GM23338 (cell line): ENCODE data around the gene CCN6. TPM values are rescaled to one million over a fixed set of nuclear protein-coding genes. Genes with fewer than 3 reads are reported as not detected.

Source experiments
- ATAC-seq: fragments of 200-7000 bp; cut with Tn5 transposase; 3 replicates; pipeline ENCODE4 v1.9.1; 2020
- DNase-seq: peaks from one replicate; pipeline ENCODE4 v3.0.0-alpha.2; 2015; ENCODE audit warnings: low spot score
- H2AFZ ChIP-seq: fragments of 200-600 bp; sonication (generic); 2 replicates; pipeline ENCODE4 v1.8.0; 2016; ENCODE audit warnings: antibody characterized with exemption, mild to moderate bottlenecking, moderate library complexity
- H3F3A ChIP-seq: fragments of 200-600 bp; sonication (generic); replicated peaks from 2 replicates; pipeline ENCODE4 v1.8.0; 2017; ENCODE audit warnings: antibody characterized with exemption, mixed run types, low read depth
- H3K27ac ChIP-seq: fragments of 200-600 bp; sonication (generic); 2 replicates; pipeline ENCODE4 v1.6.1; 2016; ENCODE audit warnings: low read depth
- H3K27me3 ChIP-seq: fragments of 200-600 bp; sonication (generic); 2 replicates; pipeline ENCODE4 v1.8.0; 2016; ENCODE audit warnings: mild to moderate bottlenecking, mixed run types, moderate library complexity; ENCODE audit not compliant: insufficient read depth
- H3K36me3 ChIP-seq: fragments of 200-600 bp; sonication (generic); 2 replicates; pipeline ENCODE4 v1.8.0; 2016; ENCODE audit warnings: mild to moderate bottlenecking; ENCODE audit not compliant: insufficient read depth
- H3K4me1 ChIP-seq: fragments of 200-600 bp; sonication (generic); 2 replicates; pipeline ENCODE4 v1.8.0; 2016; ENCODE audit warnings: mild to moderate bottlenecking, moderate library complexity; ENCODE audit not compliant: insufficient read depth
- H3K4me2 ChIP-seq: fragments of 200-600 bp; sonication (generic); 2 replicates; pipeline ENCODE4 v1.7.1; 2017; ENCODE audit warnings: mixed run types
- H3K4me3 ChIP-seq: fragments of 200-600 bp; sonication (generic); 2 replicates; pipeline ENCODE4 v1.6.1; 2016; ENCODE audit warnings: mixed run types
- H3K79me2 ChIP-seq: fragments of 200-600 bp; sonication (generic); replicated peaks from 2 replicates; pipeline ENCODE4 v1.8.0; 2017; ENCODE audit warnings: mild to moderate bottlenecking; ENCODE audit not compliant: insufficient read depth
- H3K9me2 ChIP-seq: fragments of 200-600 bp; sonication (generic); 2 replicates; pipeline ENCODE4 v1.8.0; 2017; ENCODE audit not compliant: insufficient read depth
- H4K20me1 ChIP-seq: fragments of 200-600 bp; sonication (generic); replicated peaks from 2 replicates; pipeline ENCODE4 v1.8.0; 2017; ENCODE audit warnings: mild to moderate bottlenecking; ENCODE audit not compliant: insufficient read depth
- H3K27ac Mint-ChIP-seq: 2 replicates; pipeline ENCODE4 v1.8.0; 2020; ENCODE audit warnings: inconsistent platforms, mild to moderate bottlenecking, moderate library complexity, mixed read lengths
- H3K27me3 Mint-ChIP-seq: 3 replicates; pipeline ENCODE4 v1.8.0; 2022; ENCODE audit warnings: low read depth, mild to moderate bottlenecking, moderate library complexity, mixed read lengths, inconsistent platforms; ENCODE audit not compliant: insufficient read depth, poor library complexity
- H3K36me3 Mint-ChIP-seq: 3 replicates; pipeline ENCODE4 v1.8.0; 2021; ENCODE audit warnings: low read depth, mild to moderate bottlenecking, inconsistent platforms, moderate library complexity, mixed read lengths
- H3K4me1 Mint-ChIP-seq: 3 replicates; pipeline ENCODE4 v1.8.0; 2020; ENCODE audit warnings: mild to moderate bottlenecking, inconsistent platforms, mixed read lengths
- H3K4me3 Mint-ChIP-seq: 3 replicates; pipeline ENCODE4 v1.8.0; 2021; ENCODE audit warnings: moderate library complexity, mild to moderate bottlenecking, inconsistent platforms, mixed read lengths
- H3K9me3 Mint-ChIP-seq: 3 replicates; pipeline ENCODE4 v1.8.0; 2020; ENCODE audit warnings: moderate library complexity, mild to moderate bottlenecking, inconsistent platforms, mixed read lengths
- CREB1 ChIP-seq: fragments of 250-450 bp; sonication (Bioruptor Pico); IDR thresholded peaks from 2 replicates; pipeline ENCODE4 v1.5.0; 2020; ENCODE audit warnings: low read depth, mild to moderate bottlenecking, moderate library complexity
- ETS1 ChIP-seq: IDR thresholded peaks from 2 replicates; pipeline ENCODE4 v1.6.1; 2016; ENCODE audit warnings: antibody characterized with exemption
- EZH2 ChIP-seq: fragments of 200-600 bp; sonication (generic); IDR thresholded peaks from one replicate; pipeline ENCODE4 v1.8.0; 2017; ENCODE audit warnings: antibody characterized with exemption, mild to moderate bottlenecking, low read depth; ENCODE audit not compliant: unreplicated experiment
- EZH2phosphoT487 ChIP-seq: fragments of 200-600 bp; sonication (generic); IDR thresholded peaks from one replicate; pipeline ENCODE4 v1.8.1; 2018; ENCODE audit warnings: antibody characterized with exemption; ENCODE audit not compliant: unreplicated experiment
- JUNB ChIP-seq: IDR thresholded peaks from one replicate; pipeline ENCODE4 v1.6.1; 2016; ENCODE audit warnings: antibody characterized with exemption; ENCODE audit not compliant: unreplicated experiment
- NANOG ChIP-seq: IDR thresholded peaks from 2 replicates; pipeline ENCODE4 v1.6.1; 2016; ENCODE audit warnings: antibody characterized with exemption, borderline replicate concordance
- POLR2AphosphoS5 ChIP-seq: IDR thresholded peaks from 2 replicates; pipeline ENCODE4 v1.6.1; 2016; ENCODE audit warnings: antibody characterized with exemption, low read depth
- STAT1 ChIP-seq: IDR thresholded peaks from one replicate; pipeline ENCODE4 v1.6.1; 2016; ENCODE audit warnings: antibody characterized with exemption; ENCODE audit not compliant: unreplicated experiment
- ZNF114 ChIP-seq: fragments of 250-450 bp; sonication (Bioruptor Pico); IDR thresholded peaks from 2 replicates; pipeline ENCODE4 v1.5.0; 2020; ENCODE audit warnings: mild to moderate bottlenecking, moderate library complexity
- ZNF331 ChIP-seq: fragments of 250-450 bp; sonication (Bioruptor Pico); IDR thresholded peaks from 2 replicates; pipeline ENCODE4 v1.5.0; 2020; ENCODE audit warnings: low read depth, mild to moderate bottlenecking, moderate library complexity
- polyA plus RNA-seq: library from polyadenylated mRNA; unstranded; fragments of >200 nt; fragmentation: Nextera tagmentation; extraction: Ambion mirVana; gene quantifications from 2 replicates; pipeline ENCODE4 v1.2.1, GENCODE V29; 2016
- total RNA-seq: library from RNA; depleted of rRNA; stranded (reverse); fragments of >200 nt; shearing (Covaris generic); gene quantifications from 2 replicates; pipeline ENCODE4 v1.2.3, GENCODE V29; 2014
- TF ChIP-seq, protein P1 (sequence below): IDR thresholded peaks from one replicate; pipeline ENCODE4 v1.6.1; 2018; ENCODE audit warnings: antibody characterized with exemption; ENCODE audit not compliant: unreplicated experiment
- TF ChIP-seq, protein P2 (sequence below): fragments of 250-450 bp; sonication (Bioruptor Pico); IDR thresholded peaks from 2 replicates; pipeline ENCODE4 v1.5.0; 2020; ENCODE audit warnings: mild to moderate bottlenecking, moderate library complexity
- TF ChIP-seq, protein P3 (sequence below), 2 experiments: fragments of 200-600 bp in 1 of 2; sonication (generic) in 1 of 2; conservative IDR thresholded peaks; 2 replicates each; pipeline versions ENCODE4 v1.5.1 to v1.6.1; 2016 to 2017; ENCODE audit warnings: antibody characterized with exemption in 2 of 2, low read depth in 2 of 2, mild to moderate bottlenecking in 2 of 2, moderate library complexity in 1 of 2

CCN6 gene
- total and polyA plus RNA-seq, 2 experiments from 2014 or later: 0.65 TPM; not detected in 1

- no peaks in the 10 kb centered on the region for H4K20me1 ChIP-seq
- H3K9me3 Mint-ChIP-seq: no peaks in the 10 kb centered on the region
- ATAC-seq (no peak), DNase-seq (no peak)
- no peak overlapping the region for H3K27ac Mint-ChIP-seq
- no peaks in the 10 kb centered on the region for H3F3A ChIP-seq
- H3K4me1 ChIP-seq: no peaks in the 10 kb centered on the region
- no peaks in the 10 kb centered on the region for H3K79me2 ChIP-seq
- H3K36me3 Mint-ChIP-seq: no peaks in the 10 kb centered on the region
- no peaks in the 10 kb centered on the region for H3K27me3 ChIP-seq
- no peaks in the 10 kb centered on the region for H3K27me3 Mint-ChIP-seq
- no peaks in the 10 kb centered on the region for H3K4me1 Mint-ChIP-seq
- no peaks in the 10 kb centered on the region for H3K36me3 ChIP-seq
- no peak overlapping the region for H3K4me3 Mint-ChIP-seq
- no peak overlapping the region for H2AFZ ChIP-seq
- no peak overlapping the region for H3K4me3 ChIP-seq
- no peak overlapping the region for H3K27ac ChIP-seq
- TF ChIP-seq, protein P1, sequence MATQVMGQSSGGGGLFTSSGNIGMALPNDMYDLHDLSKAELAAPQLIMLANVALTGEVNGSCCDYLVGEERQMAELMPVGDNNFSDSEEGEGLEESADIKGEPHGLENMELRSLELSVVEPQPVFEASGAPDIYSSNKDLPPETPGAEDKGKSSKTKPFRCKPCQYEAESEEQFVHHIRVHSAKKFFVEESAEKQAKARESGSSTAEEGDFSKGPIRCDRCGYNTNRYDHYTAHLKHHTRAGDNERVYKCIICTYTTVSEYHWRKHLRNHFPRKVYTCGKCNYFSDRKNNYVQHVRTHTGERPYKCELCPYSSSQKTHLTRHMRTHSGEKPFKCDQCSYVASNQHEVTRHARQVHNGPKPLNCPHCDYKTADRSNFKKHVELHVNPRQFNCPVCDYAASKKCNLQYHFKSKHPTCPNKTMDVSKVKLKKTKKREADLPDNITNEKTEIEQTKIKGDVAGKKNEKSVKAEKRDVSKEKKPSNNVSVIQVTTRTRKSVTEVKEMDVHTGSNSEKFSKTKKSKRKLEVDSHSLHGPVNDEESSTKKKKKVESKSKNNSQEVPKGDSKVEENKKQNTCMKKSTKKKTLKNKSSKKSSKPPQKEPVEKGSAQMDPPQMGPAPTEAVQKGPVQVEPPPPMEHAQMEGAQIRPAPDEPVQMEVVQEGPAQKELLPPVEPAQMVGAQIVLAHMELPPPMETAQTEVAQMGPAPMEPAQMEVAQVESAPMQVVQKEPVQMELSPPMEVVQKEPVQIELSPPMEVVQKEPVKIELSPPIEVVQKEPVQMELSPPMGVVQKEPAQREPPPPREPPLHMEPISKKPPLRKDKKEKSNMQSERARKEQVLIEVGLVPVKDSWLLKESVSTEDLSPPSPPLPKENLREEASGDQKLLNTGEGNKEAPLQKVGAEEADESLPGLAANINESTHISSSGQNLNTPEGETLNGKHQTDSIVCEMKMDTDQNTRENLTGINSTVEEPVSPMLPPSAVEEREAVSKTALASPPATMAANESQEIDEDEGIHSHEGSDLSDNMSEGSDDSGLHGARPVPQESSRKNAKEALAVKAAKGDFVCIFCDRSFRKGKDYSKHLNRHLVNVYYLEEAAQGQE: no peak
- TF ChIP-seq POLR2AphosphoS5: no peak
- no peak for TF ChIP-seq ZNF114 (CRISPR knock-in tag)
- TF ChIP-seq ZNF331 (CRISPR knock-in tag): no peak
- TF ChIP-seq, protein P2, sequence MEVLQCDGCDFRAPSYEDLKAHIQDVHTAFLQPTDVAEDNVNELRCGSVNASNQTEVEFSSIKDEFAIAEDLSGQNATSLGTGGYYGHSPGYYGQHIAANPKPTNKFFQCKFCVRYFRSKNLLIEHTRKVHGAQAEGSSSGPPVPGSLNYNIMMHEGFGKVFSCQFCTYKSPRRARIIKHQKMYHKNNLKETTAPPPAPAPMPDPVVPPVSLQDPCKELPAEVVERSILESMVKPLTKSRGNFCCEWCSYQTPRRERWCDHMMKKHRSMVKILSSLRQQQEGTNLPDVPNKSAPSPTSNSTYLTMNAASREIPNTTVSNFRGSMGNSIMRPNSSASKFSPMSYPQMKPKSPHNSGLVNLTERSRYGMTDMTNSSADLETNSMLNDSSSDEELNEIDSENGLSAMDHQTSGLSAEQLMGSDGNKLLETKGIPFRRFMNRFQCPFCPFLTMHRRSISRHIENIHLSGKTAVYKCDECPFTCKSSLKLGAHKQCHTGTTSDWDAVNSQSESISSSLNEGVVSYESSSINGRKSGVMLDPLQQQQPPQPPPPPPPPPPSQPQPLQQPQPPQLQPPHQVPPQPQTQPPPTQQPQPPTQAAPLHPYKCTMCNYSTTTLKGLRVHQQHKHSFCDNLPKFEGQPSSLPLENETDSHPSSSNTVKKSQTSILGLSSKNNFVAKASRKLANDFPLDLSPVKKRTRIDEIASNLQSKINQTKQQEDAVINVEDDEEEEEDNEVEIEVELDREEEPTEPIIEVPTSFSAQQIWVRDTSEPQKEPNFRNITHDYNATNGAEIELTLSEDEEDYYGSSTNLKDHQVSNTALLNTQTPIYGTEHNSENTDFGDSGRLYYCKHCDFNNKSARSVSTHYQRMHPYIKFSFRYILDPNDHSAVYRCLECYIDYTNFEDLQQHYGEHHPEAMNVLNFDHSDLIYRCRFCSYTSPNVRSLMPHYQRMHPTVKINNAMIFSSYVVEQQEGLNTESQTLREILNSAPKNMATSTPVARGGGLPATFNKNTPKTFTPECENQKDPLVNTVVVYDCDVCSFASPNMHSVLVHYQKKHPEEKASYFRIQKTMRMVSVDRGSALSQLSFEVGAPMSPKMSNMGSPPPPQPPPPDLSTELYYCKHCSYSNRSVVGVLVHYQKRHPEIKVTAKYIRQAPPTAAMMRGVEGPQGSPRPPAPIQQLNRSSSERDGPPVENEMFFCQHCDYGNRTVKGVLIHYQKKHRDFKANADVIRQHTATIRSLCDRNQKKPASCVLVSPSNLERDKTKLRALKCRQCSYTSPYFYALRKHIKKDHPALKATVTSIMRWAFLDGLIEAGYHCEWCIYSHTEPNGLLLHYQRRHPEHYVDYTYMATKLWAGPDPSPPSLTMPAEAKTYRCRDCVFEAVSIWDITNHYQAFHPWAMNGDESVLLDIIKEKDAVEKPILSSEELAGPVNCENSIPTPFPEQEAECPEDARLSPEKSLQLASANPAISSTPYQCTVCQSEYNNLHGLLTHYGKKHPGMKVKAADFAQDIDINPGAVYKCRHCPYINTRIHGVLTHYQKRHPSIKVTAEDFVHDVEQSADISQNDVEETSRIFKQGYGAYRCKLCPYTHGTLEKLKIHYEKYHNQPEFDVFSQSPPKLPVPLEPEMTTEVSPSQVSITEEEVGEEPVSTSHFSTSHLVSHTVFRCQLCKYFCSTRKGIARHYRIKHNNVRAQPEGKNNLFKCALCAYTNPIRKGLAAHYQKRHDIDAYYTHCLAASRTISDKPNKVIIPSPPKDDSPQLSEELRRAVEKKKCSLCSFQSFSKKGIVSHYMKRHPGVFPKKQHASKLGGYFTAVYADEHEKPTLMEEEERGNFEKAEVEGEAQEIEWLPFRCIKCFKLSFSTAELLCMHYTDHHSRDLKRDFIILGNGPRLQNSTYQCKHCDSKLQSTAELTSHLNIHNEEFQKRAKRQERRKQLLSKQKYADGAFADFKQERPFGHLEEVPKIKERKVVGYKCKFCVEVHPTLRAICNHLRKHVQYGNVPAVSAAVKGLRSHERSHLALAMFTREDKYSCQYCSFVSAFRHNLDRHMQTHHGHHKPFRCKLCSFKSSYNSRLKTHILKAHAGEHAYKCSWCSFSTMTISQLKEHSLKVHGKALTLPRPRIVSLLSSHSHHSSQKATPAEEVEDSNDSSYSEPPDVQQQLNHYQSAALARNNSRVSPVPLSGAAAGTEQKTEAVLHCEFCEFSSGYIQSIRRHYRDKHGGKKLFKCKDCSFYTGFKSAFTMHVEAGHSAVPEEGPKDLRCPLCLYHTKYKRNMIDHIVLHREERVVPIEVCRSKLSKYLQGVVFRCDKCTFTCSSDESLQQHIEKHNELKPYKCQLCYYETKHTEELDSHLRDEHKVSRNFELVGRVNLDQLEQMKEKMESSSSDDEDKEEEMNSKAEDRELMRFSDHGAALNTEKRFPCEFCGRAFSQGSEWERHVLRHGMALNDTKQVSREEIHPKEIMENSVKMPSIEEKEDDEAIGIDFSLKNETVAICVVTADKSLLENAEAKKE: no peak
- no peak for TF ChIP-seq STAT1
- TF ChIP-seq, protein P3, sequence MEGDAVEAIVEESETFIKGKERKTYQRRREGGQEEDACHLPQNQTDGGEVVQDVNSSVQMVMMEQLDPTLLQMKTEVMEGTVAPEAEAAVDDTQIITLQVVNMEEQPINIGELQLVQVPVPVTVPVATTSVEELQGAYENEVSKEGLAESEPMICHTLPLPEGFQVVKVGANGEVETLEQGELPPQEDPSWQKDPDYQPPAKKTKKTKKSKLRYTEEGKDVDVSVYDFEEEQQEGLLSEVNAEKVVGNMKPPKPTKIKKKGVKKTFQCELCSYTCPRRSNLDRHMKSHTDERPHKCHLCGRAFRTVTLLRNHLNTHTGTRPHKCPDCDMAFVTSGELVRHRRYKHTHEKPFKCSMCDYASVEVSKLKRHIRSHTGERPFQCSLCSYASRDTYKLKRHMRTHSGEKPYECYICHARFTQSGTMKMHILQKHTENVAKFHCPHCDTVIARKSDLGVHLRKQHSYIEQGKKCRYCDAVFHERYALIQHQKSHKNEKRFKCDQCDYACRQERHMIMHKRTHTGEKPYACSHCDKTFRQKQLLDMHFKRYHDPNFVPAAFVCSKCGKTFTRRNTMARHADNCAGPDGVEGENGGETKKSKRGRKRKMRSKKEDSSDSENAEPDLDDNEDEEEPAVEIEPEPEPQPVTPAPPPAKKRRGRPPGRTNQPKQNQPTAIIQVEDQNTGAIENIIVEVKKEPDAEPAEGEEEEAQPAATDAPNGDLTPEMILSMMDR (conservative IDR thresholded peaks at IDR 0.05; ENCODE audit: low read depth in 2 of 2): no peak
- TF ChIP-seq CREB1 (CRISPR knock-in tag): no peak
- TF ChIP-seq JUNB: no peak
- no peak for TF ChIP-seq ETS1
- no peak for TF ChIP-seq EZH2phosphoT487
- no peak for TF ChIP-seq NANOG
- TF ChIP-seq EZH2: no peak
- H3K9me2 ChIP-seq: no peaks in the 10 kb centered on the region
- no peak overlapping the region for H3K4me2 ChIP-seq
Measured at GRCh38 chr6:112114577-112115223, 60.8 kb downstream of the CCN6 start.
